GM12874 (cell line): ENCODE data around the gene ADAMTSL3.

Source experiments
- TF ChIP-seq, protein P1 (sequence below): IDR thresholded peaks from 2 replicates; pipeline ENCODE4 v1.5.1; 2011; ENCODE audit warnings: low read depth, mild to moderate bottlenecking, control low read depth, low read length, moderate library complexity; ENCODE audit not compliant: insufficient read depth

ADAMTSL3 gene

DNA sequence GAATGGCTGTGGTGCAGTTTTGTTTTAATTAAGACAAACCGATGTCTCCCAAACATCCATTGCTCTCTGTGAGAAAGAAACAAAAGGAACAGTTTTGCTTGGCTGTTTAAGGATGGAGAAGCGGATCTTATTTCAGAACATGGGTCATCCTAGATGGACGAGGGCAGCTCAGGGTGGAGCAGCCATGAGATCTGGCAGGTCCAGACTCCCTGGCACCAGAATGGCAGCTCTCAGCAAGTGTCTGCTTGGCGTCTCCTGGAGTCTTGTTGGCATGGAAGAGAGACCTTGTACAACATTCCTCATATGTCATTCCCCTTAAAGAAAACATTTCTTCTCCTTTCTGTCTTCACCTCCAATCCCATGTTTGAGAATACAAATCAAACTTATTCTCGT lies 93.8 kb downstream of the ADAMTSL3 start:
- TF ChIP-seq, protein P1, sequence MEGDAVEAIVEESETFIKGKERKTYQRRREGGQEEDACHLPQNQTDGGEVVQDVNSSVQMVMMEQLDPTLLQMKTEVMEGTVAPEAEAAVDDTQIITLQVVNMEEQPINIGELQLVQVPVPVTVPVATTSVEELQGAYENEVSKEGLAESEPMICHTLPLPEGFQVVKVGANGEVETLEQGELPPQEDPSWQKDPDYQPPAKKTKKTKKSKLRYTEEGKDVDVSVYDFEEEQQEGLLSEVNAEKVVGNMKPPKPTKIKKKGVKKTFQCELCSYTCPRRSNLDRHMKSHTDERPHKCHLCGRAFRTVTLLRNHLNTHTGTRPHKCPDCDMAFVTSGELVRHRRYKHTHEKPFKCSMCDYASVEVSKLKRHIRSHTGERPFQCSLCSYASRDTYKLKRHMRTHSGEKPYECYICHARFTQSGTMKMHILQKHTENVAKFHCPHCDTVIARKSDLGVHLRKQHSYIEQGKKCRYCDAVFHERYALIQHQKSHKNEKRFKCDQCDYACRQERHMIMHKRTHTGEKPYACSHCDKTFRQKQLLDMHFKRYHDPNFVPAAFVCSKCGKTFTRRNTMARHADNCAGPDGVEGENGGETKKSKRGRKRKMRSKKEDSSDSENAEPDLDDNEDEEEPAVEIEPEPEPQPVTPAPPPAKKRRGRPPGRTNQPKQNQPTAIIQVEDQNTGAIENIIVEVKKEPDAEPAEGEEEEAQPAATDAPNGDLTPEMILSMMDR, result no peak

- TF ChIP-seq, protein P1, result no peak
Measured at GRCh38 chr15:83753872-83754493, 100.1 kb downstream of the ADAMTSL3 start.

DNA sequence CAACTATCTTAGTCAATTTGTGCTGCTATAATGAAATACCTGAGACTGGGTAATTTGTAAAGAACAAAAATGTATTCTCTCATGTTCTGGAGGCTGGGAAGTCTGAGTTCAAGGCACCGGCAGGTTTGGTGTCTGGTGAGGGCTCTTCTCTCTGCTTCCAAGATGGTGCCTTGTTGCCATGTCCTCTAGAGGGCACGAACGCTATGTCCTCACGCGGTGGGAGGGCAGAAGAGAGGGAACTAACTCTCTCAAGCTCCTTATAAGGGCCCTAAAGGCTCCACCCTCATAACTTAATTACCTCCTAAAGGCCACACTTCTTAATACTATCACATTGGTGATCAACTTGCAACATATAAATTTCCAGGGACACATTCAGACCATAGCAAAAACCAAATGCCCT lies 108.4 kb downstream of the ADAMTSL3 start:
- TF ChIP-seq, protein P1, result no peak

- TF ChIP-seq, protein P1, result no peak
Measured at GRCh38 chr15:83764201-83764838, 110.4 kb downstream of the ADAMTSL3 start.

- TF ChIP-seq, protein P1, result no peak
Measured at GRCh38 chr15:83766339-83766738, 112.4 kb downstream of the ADAMTSL3 start.

- TF ChIP-seq, protein P1, result no peak
Measured at GRCh38 chr15:83767741-83768140, 113.8 kb downstream of the ADAMTSL3 start.

DNA sequence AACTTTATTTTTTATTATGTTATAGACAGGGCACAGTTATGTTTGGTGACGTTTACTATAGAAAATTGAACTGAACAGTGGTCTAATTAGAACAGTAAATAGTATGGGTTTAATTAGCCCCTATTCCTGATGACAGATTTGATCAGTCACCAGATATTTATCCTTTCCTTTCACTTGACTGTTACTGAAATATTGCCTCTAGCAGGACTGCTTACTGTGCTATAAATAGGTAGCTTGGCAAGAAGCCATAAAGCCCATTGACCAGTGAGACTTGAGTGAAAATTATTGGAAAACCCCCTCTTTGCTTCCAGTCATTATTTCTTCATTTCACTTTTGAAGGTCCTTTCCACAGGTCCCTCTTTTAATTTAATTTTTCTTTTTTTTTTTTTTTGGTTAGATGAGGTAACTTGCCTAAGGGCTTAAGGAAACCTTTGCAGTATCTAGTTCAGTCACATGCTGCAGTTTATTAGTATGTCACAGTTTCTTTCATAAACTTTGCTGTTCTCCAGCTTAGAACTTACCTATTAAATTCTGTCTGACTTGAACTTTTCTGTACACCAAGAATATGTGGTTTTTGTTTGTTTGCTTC lies 115.6 kb downstream of the ADAMTSL3 start:
- TF ChIP-seq, protein P1, result no peak
